ENCODE measurements around the gene MIX23. TPM values are rescaled to one million over a fixed set of nuclear protein-coding genes. Genes with fewer than 3 reads are reported as not detected.
"Not testable (repeated sequence)": the region's sequence is repeated elsewhere in the genome, so short reads cannot be mapped to it uniquely, and the experiment has no call there.

The MIX23 gene
- polyA plus RNA-seq, 1 experiment = 21.7 TPM

DNA sequence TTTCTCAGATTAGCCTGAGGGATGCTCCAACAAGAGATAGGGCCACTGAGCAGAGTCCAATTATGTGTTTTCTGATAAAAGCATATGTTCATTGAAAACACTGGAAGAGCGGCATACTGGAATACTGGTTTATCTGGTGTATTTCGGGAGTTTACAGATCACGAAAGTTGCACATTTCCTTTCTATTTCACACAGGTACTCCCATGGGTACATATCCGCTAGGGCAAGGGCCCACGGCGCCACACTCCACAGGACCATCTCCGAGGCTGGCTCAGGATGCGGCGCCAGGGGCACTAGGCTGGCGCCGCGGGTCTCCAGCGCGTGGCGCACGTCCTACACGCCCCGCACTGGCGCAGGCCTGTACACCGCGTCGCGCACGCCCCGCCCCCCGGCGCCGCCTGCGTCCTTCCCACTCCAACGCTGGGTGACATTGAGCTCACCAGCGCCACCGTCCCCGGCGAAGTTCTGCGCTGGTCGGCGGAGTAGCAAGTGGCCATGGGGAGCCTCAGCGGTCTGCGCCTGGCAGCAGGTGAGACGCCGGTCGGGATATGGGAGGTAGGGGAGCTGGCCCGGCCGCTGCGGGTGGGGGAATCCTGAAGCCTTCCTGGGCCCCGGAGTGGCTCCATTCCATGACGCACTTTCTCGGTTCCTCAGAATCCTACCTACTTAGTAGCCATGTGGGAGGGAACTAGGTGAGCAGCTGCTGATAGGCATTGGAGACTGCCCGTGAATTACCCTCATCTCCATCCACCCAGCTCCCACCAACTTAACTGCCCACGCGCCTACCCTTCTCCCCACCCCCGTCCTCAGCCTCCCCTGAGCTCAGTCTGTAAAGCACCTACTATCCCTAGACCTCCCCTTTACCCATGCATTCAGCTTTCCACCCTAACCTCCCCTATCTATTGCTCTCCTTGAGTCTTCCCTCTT is 1.0 kb upstream of the MIX23 start, which contains the start of gene FAM162A:
Gene FAM162A, plus strand, starts transcription at position 412 of the 927 bp plus-strand sequence. Its CDS starts 84 bp downstream, at position 496.
- no peak for DNase-seq (ENCODE audit: low read depth, low spot score)
- Histone ChIP-seq H3K4me3 (ENCODE audit: low read depth, low read length) (peak within 1 kb of the TSS; percentile 96), H3K27ac (ENCODE audit: low read depth, low read length) (peak within 1 kb of the TSS; percentile 53), H3K9me3 (ENCODE audit: control insufficient read depth, insufficient read depth, low read length) (no peaks in the 10 kb centered on the region), H3K27me3 (ENCODE audit: control insufficient read depth, insufficient read depth, low read length) (no peaks in the 10 kb centered on the region)
- ChIA-PET POLR2A (interaction anchor here (0.5 to 1.0 kb wide), 4 partner anchors 9 to 402 kb away, joined by 3 to 6 read pairs (median 4); partner anchors contain the start of gene WDR5B), CTCF (interaction anchor here (0.6 to 4.0 kb wide), 22 partner anchors 9 to 832 kb away, joined by 3 to 48 read pairs (median 3); partner anchors contain the start of genes DTX3L, PARP9 and WDR5B)
- TF ChIP-seq, protein P1, sequence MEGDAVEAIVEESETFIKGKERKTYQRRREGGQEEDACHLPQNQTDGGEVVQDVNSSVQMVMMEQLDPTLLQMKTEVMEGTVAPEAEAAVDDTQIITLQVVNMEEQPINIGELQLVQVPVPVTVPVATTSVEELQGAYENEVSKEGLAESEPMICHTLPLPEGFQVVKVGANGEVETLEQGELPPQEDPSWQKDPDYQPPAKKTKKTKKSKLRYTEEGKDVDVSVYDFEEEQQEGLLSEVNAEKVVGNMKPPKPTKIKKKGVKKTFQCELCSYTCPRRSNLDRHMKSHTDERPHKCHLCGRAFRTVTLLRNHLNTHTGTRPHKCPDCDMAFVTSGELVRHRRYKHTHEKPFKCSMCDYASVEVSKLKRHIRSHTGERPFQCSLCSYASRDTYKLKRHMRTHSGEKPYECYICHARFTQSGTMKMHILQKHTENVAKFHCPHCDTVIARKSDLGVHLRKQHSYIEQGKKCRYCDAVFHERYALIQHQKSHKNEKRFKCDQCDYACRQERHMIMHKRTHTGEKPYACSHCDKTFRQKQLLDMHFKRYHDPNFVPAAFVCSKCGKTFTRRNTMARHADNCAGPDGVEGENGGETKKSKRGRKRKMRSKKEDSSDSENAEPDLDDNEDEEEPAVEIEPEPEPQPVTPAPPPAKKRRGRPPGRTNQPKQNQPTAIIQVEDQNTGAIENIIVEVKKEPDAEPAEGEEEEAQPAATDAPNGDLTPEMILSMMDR (IDR thresholded peaks at IDR 0.05; ENCODE audit: low read depth, low read length) = peak; percentile 38

DNA sequence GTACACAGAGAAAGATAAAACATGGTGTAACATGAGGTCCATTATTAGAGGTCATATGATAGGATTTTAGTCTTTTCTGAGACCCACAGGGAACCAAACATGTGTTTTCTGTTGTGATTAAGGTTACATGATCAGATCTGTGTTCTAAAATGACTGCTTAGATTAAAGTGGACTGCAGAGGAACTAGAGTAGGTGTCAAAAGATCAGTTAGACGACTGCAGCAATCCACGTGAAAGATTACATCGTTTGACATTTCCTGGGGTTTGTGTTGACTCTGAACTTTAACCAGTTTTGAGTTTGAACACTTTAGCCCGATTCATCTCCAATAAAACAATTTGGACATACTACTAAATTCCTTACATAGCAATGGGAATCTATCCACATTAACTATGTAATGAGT is 5.1 kb downstream of the MIX23 start:
- Histone ChIP-seq H3K9me3 (ENCODE audit: control insufficient read depth, insufficient read depth, low read length) (no peaks in the 10 kb centered on the region), H3K4me3 (ENCODE audit: low read depth, low read length) (no peak overlapping the region)
- POLR2A ChIA-PET = no interaction called here

DNA sequence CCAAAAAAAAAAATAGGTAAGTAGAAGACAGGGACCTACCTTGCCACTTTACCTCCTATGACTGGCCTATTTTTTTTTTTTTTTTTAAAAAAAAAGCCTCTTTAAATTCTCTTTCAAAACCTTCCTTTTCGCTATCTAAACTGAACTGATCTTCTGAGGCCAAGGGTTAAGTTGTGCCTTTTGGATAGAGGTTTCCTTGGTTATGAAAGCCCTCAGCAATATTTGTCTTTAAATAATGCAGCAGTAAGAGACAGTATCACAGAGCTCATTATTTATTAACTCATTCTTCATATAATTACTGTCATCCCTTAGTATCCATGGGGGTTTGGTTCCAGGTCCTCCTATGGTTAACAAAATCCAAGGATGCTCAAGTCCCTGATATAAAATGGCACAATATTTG is 9.0 kb downstream of the MIX23 start:
- H3K27ac ChIP-seq (ENCODE audit: low read depth, low read length) = no peak overlapping the region
- DNase-seq (ENCODE audit: low read depth, low spot score) = no peak
- no peaks in the 10 kb centered on the region for H3K27me3 ChIP-seq (ENCODE audit: control insufficient read depth, insufficient read depth, low read length)
- no peaks in the 10 kb centered on the region for H3K9me3 ChIP-seq (ENCODE audit: control insufficient read depth, insufficient read depth, low read length)
- H3K4me3 ChIP-seq (ENCODE audit: low read depth, low read length) = no peak overlapping the region
- POLR2A ChIA-PET = no interaction called here
- TF ChIP-seq, protein P1 (IDR thresholded peaks at IDR 0.05; ENCODE audit: low read depth, low read length) = no peak
- CTCF ChIA-PET = interaction anchor here (0.7 kb wide), 1 partner anchor 10 kb away, joined by 3 read pairs; the partner anchor contains the start of gene FAM162A

More for the DNA sequence above, 5.1 kb downstream of the MIX23 start:
- TF ChIP-seq, protein P1 (IDR thresholded peaks at IDR 0.05; ENCODE audit: low read depth, low read length) = no peak
- no peaks in the 10 kb centered on the region for H3K27me3 ChIP-seq (ENCODE audit: control insufficient read depth, insufficient read depth, low read length)
- DNase-seq (ENCODE audit: low read depth, low spot score) = no peak
- no peak overlapping the region for H3K27ac ChIP-seq (ENCODE audit: low read depth, low read length)
- CTCF ChIA-PET = interaction anchor here (1.7 kb wide), 1 partner anchor 15 kb away, joined by 4 read pairs; no protein-coding TSS in a partner anchor

DNA sequence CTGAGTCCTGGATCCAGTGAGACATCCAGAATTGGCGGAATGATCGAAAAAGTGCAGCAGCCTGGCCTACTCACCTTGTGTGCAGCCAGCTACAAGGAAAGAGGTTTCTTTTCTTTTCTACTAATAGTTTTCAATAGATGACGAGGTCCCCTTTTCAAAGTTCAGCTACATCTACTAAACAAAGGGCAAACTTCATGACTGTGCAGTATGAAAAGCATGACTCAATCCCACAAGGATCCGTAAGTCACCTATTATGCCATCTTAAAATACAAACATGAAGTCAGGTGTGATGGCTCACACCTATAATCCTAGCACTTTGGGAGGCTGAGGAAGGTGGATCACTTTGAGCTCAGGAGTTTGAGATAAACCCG is 16.7 kb downstream of the MIX23 start:
- ChIA-PET CTCF (interaction anchor here (1.0 to 1.1 kb wide), 2 partner anchors 18 to 38 kb away, joined by 3 read pairs; partner anchors contain the start of gene FAM162A), POLR2A (interaction anchor here (0.6 kb wide), 1 partner anchor 719 kb away, joined by 4 read pairs; no protein-coding TSS in a partner anchor)
- DNase-seq (ENCODE audit: low read depth, low spot score) = no peak
- Histone ChIP-seq H3K27ac (ENCODE audit: low read depth, low read length) (no peak overlapping the region), H3K27me3 (ENCODE audit: control insufficient read depth, insufficient read depth, low read length) (no peaks in the 10 kb centered on the region), H3K9me3 (ENCODE audit: control insufficient read depth, insufficient read depth, low read length) (no peaks in the 10 kb centered on the region), H3K4me3 (ENCODE audit: low read depth, low read length) (no peak overlapping the region)
- TF ChIP-seq, protein P1 (IDR thresholded peaks at IDR 0.05; ENCODE audit: low read depth, low read length) = no peak

DNA sequence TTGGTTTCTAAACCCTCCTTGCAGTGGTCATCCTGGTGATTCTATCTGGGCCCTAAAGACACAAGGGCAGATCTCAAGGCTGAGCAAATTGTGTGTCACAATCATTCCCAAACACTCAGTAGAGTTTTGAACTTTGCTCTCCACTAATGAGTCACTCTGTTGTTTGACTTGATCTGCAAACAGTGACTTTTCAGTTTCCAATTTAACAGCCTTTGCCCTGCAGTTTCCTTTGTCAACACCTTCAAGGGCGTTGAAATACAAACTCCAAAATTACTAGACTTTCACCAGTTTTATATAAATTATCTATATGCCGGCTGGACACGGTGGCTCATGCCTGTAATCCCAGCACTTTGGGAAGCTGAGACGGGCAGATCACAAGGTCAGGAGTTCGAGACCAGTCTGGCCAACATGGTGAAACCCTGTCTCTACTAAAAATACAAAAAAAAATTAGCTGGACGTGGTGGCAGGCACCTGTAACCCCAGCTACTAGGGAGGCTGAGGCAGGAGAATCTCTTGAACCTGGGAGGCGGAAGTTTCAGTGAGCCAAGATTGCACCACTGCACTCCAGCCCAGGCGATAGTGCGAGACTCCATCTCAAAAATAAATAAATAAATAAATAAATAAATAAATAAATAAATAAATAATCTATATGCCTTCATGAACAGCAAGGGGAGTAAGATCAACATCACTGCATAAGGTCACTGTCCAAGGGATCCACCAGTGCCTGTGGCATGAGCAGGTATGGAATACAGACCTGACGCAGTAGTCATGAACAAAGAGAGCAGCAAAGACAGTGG is 17.3 kb downstream of the MIX23 start:
- POLR2A ChIA-PET = interaction anchor here (0.6 kb wide), 1 partner anchor 719 kb away, joined by 4 read pairs; no protein-coding TSS in a partner anchor

More for the DNA sequence above, 17.3 kb downstream of the MIX23 start:
- not testable (repeated sequence) for H3K4me3 ChIP-seq (ENCODE audit: low read depth, low read length); H3K27me3 ChIP-seq (ENCODE audit: control insufficient read depth, insufficient read depth, low read length); DNase-seq (ENCODE audit: low read depth, low spot score); H3K27ac ChIP-seq (ENCODE audit: low read depth, low read length); H3K9me3 ChIP-seq (ENCODE audit: control insufficient read depth, insufficient read depth, low read length)
- CTCF ChIA-PET = interaction anchor here (1.0 kb wide), 1 partner anchor 18 kb away, joined by 3 read pairs; the partner anchor contains the start of gene FAM162A
